SKM-1 (cell line): ENCODE measurements around the gene MED8.
"Not testable (repeated sequence)": the region's sequence is repeated elsewhere in the genome, so short reads cannot be mapped to it uniquely, and the experiment has no call there.

Experiments
- DNase-seq: peaks from one replicate; lab custom pipeline; 2025; ENCODE audit not compliant: unreplicated experiment; lab: John Stamatoyannopoulos, UW

MED8 gene

DNA sequence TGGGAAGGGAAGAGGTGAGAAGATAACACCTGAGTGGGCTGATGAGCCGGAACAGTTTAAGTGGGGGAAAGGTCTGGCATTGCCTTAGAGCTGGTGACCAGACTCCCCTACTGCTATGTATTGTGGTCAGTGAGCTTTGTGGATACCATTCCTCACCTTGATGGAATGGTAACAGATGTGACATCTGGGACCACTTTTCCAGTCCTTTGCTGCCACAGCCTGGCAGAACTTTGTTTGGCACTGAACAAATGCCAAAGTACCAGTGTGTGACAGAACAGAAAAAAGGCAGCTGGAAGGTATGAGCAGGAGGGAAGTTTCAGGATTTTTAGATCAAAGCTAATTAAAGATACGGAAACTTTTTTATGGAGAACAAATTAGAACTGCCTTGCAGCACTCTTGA lies 6.2 kb downstream of the MED8 start:
- DNase-seq = no peak

DNA sequence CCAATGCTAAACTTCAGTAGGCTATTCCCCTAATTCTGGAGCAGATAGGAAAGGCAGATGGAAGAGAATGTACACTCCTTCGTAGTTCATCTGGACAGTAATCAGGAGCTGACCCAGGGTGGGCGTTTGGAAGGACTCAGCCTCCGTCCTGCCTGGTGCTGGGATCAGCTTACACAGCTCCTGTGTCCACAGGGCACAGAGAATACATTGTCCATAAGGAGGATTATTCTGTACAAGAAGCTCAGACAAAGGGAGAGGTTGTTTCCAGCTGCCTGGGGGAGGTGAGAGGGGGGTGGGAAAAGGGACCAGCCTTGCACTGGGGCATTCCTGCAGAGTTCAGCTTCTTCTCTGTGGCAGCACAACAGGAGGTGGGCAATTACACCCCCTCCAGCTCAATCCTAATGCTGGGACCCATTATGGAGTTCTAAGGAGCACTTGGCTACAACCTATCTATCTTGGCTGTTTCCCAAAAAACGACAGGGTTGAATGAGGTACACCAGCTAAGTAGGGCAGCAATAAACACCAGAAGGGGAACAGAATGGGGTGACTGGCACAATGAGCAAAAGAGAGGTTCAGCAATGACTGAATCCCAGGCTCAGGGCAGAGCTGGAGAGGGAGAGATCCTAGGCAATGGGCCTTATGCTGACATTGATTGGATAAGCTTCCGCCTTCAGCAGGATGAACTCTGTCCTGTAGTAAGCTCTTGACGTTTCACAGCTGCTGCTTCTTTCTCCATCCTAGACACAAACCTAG lies 7.4 kb downstream of the MED8 start:
- no peak for DNase-seq

DNA sequence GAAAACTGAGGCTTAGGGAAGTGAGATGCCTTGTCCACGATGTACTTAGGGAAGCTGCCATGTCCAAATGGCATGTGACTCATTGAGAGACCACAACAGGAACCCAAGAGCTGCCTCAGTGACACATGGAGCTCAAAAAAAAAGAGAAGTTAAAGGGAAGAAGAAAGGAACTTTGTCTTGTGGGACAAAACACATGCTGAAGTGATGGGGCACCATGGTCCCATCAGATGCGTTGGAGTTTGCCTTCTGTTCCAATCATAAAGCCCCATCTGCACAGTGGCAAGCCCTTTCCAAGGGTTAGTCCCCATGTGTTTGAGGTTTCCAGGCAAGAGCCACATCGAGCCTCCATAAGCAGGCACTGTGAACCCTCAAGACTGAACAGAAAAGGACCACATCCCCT lies 8.0 kb downstream of the MED8 start:
- DNase-seq = peak; percentile 78

DNA sequence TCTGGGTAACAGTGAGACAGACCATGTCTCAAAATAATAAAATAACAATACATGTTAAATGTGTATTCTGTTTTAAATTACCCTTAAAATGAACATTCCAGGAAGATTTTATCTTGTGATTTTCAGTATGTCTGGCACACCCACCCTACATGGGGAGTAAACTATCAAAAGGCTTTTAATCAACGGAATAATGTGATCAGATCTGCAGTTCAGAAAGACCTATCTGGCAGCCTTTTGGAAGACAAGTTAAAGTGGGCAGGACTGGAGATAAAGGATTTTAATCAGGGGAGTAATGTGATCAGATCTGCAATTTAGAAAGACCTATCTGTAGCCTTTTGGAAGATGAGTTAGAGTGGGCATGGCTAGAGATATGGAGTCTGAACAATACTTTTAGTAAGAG lies 10.1 kb downstream of the MED8 start:
- DNase-seq = no peak

DNA sequence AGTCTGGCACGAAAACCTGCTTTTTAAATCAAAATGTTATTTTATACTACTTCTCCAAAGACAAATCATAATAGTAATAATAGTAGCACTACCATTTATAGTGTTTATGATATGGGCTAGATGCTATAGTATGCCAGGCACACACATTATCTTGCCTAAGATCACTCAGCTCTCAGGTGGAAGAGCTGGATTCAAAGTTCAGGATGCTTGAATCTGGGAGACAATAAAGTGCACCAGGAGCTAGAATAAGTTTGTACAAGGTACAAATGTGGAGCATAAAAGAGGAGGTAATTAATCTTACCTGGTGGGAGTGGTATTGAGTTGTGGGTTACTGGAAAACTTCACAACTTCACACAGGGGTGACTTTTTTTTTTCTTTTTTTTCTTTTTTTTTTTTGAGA lies 11.8 kb downstream of the MED8 start:
- DNase-seq = no peak

DNA sequence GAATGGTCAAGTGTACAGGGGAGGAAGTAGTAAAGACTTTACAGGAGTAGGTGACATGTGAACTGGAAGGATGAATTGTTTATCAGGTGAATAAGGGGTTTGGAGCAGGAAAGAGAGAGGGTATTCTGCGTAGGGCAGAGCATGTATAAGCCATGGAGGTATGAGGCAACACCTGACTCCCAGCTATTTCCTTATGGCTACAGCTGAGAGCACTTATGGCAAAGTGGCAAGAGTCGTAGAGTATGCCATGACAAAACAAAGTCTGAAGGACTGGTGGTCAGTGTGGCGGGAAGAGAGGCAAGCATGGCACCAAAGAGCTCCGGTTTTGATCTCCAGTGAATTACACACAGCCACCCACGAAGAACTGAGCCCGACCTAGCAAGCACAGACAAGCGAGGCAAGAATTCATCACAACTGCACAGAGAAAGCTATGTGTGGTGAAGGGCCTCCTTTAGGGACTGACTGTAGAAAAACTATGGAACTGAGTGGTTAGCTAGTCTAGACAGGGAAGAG lies 12.8 kb downstream of the MED8 start:
- DNase-seq = no peak

DNA sequence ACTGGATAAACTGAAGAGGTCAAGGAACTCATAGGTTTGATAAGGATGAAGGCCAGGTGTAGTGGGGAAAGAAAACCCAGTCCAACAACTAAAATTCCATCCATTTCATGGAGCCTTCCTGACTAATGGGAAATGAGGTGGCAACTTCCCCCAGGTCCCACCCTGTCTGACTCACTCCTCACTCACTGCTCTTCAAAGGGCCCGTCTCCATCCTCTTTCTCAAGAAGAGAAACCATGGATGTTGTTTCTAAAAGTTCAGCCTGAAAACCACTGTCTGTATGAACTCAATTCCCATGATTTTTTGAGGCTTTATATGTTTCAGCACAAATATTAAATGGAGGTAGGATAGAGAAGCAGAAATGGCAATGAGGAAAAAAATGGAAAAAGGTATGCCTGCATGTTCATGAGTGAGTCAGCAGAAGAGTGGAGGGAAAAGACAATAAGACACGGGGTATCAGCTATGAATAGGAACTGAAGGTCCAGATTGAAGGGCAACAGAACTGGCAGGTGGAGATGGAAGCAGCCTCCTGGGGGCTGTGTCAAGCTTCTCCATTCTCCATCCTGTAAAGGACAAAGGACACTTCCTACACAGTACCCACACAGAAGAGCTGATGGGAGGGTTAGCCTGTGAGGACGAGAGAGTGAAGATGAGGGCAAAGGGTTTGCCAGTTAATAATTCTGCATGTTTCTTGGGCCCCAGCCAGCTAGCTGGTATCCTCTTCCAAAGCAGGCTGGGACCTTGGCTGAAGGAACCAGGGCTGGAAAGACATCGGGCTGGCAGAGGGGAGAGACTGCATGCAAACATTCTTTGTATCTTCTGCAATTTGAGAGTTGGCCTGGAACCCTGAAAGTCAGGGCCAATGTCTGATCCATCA lies 16.3 kb downstream of the MED8 start:
- DNase-seq = no peak

DNA sequence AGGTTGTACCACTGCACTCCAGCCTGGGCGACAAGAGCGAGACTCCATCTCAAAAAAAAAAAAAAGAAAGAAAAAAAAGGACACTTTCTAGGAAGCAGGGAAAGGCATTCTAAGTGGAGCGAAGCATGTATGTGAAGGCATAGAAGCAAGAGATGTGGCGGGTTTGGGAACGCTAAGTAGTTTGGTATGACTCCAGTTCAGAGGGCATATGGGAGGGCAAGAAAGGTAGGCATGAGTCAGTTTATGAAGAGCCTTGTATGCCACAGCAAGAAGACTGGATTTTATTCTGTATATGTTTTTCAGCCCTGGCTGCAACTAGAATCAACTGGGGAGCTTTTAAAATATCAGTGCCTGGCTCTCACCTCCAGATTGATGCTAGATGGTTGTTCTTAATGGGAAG lies 17.4 kb downstream of the MED8 start:
- DNase-seq = no peak

DNA sequence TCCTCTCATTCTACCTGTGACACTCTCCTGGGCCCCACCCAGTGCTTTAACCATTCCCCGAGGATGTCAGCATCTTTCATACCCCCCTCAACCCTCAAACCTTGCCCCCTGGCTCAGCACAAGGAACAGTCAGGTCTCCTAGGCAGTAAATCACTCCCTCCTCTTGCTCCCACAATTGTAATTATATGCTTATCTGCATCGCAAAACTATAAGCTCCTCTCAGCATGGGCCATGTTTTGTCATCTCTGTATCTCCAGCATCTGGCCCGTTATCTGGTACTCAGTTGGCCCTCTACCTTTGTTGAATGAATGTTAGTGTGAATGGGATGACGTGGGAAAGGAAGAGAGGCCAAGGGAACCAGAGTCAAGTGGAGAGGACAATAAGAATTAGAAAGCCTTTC lies 19.0 kb downstream of the MED8 start:
- DNase-seq = no peak

DNA sequence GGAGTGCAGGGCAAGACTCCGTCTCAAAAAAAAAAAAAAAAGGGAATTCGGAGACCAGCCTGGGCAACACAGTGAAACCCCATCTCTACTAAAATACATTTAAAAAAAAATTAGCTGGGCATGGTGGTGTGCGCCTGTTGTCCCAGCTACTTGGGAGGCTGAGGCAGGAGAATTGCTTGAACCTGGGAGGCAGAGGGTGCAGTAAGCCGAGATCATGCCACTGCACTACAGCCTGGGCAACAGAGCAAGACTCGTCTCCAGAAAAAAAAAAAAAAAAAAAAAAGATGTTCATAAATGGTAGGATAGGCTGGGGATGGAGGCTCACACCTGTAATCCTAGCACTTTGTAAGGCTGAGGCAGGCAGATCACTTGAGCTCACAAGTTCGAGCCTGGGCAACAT lies 19.8 kb downstream of the MED8 start:
- not testable (repeated sequence) for DNase-seq

DNA sequence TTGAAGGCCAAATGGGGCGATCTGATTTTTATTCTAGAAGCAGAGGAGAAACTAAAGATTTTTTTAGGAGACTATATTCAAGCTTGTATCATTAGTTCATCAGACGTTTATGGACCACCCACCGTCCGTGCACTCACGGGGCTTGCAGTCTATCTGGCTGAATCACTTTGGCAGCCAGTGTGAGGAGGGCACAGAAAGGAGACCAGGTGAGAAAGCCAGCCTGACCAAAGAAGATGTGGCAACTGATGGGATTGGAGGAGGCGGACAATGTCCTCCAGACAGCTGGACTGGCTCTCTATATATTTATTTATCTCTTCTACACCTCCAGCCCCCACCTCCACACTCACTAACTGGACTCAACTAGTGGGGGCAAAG lies 21.0 kb downstream of the MED8 start:
- no peak for DNase-seq

DNA sequence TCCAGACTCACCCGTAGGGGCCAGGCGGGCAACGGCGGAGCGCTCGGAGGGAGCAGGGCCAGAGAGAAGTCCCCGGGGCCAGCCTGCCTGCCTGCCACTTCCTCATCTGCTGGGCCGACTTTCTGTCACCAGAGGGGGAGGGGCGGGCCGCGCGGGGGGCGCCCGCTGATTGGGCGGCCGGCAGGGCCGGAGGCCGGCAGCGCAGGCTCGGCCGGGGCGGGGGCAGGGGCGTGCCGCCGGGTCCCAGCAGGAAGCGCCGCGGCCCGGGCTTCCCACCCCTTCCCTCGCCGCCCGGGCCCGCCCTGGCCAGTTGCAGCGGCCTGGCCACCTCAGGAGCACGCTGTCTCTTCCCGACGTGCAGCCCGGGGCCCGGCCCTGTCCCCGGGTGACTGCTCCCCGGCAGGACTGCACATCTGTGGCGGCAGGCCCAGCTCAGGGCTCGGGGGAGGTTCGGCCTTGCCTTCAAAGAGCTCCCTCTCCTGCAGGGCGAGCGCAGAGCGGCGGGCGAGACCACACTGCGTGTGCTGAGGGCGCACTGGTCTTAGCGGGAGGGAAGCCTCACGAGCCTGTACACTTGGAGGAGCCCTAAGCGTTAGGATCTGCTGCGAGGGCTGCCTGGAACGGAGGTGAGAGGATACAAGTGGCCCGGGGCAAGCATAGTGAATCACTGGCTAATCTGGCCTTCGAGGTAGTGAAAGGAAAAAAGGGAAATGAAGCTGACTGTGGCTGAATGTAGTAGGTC lies 21.5 kb downstream of the MED8 start, which contains the start of gene ELOVL1:
Gene ELOVL1 (minus strand): TSS at position 108 of the 742 bp plus-strand sequence. CDS start 2,402 bp downstream, outside the sequence.
- DNase-seq = peak; percentile 87

DNA sequence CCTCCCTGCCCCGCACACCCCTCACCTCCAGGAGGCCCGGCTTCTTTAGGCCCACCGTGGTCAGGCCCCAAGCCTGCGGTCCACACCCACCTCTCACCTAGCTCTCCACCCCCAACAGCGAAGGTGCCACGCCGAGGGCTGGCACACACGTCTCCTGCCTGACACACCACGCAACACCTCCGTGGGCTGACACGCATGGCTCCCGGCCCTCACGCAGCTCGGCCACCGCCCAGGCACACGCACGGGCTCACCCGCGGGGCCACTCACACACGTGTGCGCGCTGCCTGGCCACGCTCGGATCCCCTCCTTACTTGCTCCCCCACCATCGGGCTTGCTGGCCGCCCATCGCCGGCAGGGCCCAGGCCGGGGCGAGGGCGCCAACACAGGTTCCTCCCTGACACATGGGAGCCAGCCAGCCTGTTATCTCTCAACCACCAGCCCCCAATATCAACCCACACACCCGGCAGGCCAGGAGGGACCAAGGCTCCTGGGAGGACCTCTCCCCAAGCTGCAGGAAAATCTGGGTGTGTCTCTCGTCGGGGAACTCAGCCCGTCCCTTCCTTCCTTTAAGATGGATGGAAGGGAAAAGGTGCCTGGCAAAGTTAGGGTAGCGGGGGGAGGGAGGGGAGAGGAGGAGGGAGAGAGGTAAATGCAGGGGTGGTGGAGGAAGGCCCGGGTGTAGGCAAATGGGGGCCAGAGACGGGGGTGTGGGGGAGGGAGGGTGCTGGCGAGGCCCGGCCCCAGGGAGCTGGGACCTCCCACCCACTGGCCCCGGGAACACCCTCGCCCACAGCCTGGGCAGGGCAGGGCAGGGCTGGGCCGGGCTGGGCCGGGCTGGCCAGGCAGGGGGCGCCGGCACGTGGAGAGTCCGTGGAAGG lies 22.3 kb downstream of the MED8 start:
- DNase-seq = no peak

DNA sequence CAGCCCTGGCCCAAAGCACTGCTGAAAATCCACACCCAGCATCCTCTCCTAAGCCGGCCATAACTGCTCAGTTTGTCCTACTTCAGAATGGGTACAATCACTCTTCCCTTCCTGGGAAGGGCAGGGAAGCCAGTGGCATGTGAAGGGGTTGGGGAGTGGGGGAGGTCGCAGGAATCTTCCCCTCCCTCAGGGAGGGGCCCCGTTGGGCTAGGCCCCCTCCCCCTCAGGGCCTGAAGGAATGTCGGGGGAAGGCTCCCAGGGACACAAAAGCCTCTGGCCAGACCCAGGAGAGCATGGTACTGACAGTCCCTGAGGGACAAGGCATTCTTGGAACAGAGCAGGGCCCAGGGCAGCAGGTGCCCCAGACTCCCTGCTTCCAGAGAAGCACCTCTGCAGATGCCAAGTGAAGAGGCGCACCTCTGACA lies 23.0 kb downstream of the MED8 start:
- DNase-seq = no peak

DNA sequence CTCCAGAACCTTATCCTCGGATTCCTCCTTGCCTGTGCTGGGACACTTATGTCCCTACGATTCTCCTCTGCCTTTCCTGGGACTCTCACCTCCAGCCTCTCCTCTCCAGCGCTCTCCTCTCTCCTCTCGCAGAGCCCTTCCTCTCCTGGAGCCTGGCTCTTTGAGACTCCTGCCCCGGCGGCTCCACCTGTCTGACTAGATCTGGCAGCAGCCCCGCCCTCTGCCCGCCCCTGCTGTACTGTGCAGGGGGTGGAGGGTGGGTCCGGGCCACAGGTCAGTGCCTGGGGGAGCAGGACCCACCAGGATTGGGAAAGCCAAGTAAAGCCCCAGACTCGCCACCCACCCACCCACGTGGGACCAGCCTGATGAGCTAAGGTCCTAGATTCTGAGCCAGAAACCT lies 23.4 kb downstream of the MED8 start:
- no peak for DNase-seq

DNA sequence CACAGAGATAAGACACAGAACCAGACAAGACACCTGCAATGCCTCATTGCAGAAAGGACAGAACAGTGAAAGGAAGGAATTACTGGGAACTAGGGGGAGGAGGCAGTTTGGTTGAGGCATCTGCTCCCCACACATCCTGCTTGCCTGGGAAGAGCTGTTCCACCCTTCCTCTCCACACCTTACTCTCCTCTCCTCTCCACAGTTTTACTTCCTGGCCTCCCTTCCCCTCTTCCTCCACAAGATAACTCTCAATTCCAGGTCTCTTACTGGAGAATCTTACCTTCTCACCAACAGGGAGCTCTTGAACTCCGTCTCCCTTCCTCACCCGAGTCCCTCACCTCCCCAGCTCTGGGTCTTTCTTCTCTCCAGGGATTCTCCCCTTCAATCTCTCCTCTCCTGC lies 23.9 kb downstream of the MED8 start:
- no peak for DNase-seq

DNA sequence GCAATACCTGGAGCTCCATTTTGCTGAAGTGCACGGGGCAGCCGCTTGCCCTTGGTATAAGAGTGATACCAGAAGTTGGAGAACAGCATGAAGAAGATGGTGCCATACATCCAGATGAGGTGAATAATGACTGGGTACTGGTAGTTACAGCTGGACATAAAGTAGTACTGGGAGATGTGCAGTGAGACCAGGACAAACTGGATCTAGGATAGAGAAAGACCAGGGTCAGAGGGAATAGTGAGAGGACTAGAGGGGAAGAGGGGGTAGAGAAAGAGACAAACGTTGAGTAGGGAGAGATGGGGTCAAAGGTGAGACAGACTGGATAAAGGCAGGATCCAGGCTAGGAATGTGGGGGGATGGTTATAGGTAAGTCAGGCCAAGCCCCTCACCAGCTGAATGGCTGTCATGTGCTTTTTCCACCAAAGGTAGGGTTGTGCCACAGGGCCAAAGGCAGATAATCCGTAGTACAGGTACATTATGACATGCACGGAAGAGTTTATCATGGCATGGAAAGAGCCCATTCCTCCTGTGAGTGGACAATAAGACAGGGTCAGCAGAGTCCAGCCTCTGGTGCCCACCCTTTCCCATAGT lies 25.6 kb downstream of the MED8 start:
- no peak for DNase-seq

DNA sequence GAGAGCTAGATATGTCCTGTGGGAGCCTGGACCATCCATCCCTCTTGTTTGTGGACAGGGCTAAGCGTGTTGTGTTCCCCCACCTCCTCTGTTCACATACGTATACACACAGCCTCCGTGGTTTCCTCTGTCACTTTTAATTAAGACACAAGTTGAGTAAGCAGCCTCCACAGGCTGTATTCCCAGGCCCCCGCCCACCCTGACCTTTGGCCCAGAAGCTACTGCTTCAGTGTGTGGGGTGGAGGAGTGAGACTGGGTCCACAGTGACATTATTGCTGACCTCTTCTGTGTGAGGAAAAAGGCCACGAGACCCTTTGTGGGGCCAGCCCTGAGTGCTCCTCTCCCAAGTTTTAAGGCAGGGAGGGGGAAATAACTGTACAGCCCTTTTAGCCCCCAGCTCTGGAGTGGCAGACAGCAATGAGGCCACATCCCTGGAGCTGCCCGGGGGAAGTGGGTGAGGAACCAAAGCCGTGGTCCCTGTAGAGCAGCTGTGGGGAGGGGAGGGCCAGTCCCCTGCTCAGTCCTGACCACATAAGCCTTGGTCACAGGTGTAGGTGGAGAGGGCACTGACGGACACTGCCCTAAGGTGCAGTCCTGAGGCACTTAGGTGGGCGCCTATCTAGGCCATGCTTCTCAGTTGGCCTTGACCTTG lies 26.2 kb downstream of the MED8 start:
- no peak for DNase-seq

DNA sequence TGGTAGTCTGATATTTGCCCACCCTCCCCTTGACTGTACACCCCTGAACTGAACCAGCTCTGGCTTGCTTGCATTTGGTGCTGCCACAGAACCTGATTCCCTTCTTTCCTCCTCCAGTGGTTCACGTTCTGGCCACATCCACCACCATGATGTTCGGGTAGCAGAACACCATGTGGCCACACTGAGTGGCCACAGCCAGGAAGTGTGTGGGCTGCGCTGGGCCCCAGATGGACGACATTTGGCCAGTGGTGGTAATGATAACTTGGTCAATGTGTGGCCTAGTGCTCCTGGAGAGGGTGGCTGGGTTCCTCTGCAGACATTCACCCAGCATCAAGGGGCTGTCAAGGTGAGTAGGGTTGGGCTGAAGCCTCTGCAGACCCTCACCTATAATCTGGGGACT lies 29.0 kb downstream of the MED8 start:
- DNase-seq = no peak

DNA sequence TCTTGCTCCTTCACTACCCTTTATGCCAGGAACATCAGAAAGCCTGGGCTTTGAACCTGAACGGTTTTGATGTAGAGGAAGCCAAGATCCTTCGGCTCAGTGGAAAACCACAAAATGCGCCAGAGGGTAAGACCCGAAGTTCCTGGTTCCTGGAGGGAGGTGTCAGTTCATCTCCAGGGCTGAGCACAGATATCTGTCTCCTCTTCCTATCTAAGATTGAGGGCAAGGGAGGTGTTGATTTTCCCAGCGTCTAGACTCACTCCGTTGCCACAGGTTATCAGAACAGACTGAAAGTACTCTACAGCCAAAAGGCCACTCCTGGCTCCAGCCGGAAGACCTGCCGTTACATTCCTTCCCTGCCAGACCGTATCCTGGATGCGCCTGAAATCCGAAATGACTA lies 29.9 kb downstream of the MED8 start:
- no peak for DNase-seq
